ENCODE data around the gene YWHAE.

DNA sequence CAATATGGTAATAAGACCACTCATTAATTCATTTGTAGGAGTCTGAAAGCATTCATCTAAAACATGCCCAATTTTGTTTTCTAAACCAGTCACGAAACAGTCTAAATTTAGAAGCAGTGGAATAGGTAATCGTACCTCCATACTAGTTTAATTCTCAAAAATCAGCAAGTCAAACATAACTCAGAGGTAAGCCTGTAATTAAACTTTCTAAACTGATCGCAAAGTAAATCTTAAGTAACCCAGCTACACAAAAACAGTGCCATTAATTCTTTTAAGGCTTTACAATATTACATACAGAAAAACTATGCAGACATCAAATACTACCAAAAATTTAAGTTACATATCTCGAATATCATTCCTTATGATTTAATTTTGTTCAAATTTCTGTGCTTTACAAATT, 31.4 kb downstream of the YWHAE start:
- TF ChIP-seq POLR2A (IDR thresholded peaks at IDR 0.05) = no peak
- no peak for TF ChIP-seq CTCF (IDR thresholded peaks at IDR 0.05)

Measured in uterus (tissue), 2 donors.